Lung (tissue), 10 donors: ENCODE measurements around the gene MBD3L5. TPM values are rescaled to one million over a fixed set of nuclear protein-coding genes. Genes with fewer than 3 reads are reported as not detected.
"Not testable (repeated sequence)": the region's sequence is repeated elsewhere in the genome, so short reads cannot be mapped to it uniquely, and the experiment has no call there.

Experiments used
- ATAC-seq: fragments of 200-7000 bp; cut with Tn5 transposase; one replicate; pipeline ENCODE4 v1.9.1; 2020; ENCODE audit warnings: moderate number of reproducible peaks; ENCODE audit not compliant: insufficient read depth, low FRiP score
- DNase-seq, 3 donors: peaks; one replicate each; pipeline ENCODE4 v3.0.0-alpha.2; 2013 to 2017
- H3K27ac ChIP-seq, 2 donors: one replicate each; pipeline ENCODE4 v1.5.1; 2013; ENCODE audit warnings: mild to moderate bottlenecking in 2 of 2, moderate library complexity in 2 of 2, control low read depth in 1 of 2, inconsistent platforms in 1 of 2, low read depth in 1 of 2, low read length in 1 of 2
- H3K27me3 ChIP-seq, 3 donors: one replicate each; pipeline ENCODE4 v1.5.1; 2013; ENCODE audit warnings: low read length in 2 of 3; ENCODE audit not compliant: control insufficient read depth in 3 of 3, insufficient read depth in 3 of 3
- H3K36me3 ChIP-seq, 4 donors: one replicate each; pipeline ENCODE4 v1.5.1; 2013; ENCODE audit warnings: low read length in 4 of 4, mild to moderate bottlenecking in 1 of 4, moderate library complexity in 1 of 4; ENCODE audit not compliant: control insufficient read depth in 4 of 4, insufficient read depth in 4 of 4
- H3K4me1 ChIP-seq, 5 donors: one replicate each; pipeline ENCODE4 v1.5.1; 2013; ENCODE audit warnings: low read length in 5 of 5, mild to moderate bottlenecking in 2 of 5, moderate library complexity in 1 of 5; ENCODE audit not compliant: control insufficient read depth in 5 of 5, insufficient read depth in 5 of 5
- H3K4me3 ChIP-seq: one replicate; pipeline ENCODE4 v1.5.1; 2013; ENCODE audit warnings: mild to moderate bottlenecking, control low read depth, moderate library complexity
- H3K9ac ChIP-seq, 2 donors: one replicate each; pipeline ENCODE4 v1.5.1; 2013; ENCODE audit warnings: low read length in 2 of 2, control low read depth in 1 of 2; ENCODE audit not compliant: insufficient read depth in 1 of 2
- H3K9me3 ChIP-seq, 4 donors: one replicate each; pipeline ENCODE4 v1.5.1; 2013; ENCODE audit warnings: low read length in 3 of 4, mild to moderate bottlenecking in 1 of 4, moderate library complexity in 1 of 4; ENCODE audit not compliant: control insufficient read depth in 4 of 4, insufficient read depth in 3 of 4
- WGBS, 2 donors: extraction: QIAGEN DNeasy Blood & Tissue Kit; methylation state at CpG; one replicate each; pipeline ENCODE4 v1.1.7; 2013; 5-methylcytosine and 5-hydroxymethylcytosine counted together
- polyA plus RNA-seq, 2 donors: library from polyadenylated mRNA; stranded (reverse); fragments of 200-250 nt; gene quantifications; one replicate each; pipeline ENCODE4 v1.2.1, GENCODE V29; 2013
- total RNA-seq, 2 donors: library from RNA; depleted of rRNA in 1 of 2; stranded (reverse); fragments of >200 nt in 1 of 2; gene quantifications; one replicate each; pipeline ENCODE4 v1.2.1, GENCODE V29; 2014 to 2021
- donor health status: Bipolar disorder and iron deficiency.
- donor health status: healthy.
- donor health status: DM: yes; HTN: yes; CAD: no.

The MBD3L5 gene
- total and polyA plus RNA-seq, 4 donors = not detected

- not testable (repeated sequence) for ATAC-seq, H3K27ac ChIP-seq
- 83 to 96% methylated on average over 2 of the region's 5 CpGs for WGBS, 2 donors
Measured at GRCh38 chr19:7051421-7051820, 21.0 kb downstream of the MBD3L5 start.

DNA sequence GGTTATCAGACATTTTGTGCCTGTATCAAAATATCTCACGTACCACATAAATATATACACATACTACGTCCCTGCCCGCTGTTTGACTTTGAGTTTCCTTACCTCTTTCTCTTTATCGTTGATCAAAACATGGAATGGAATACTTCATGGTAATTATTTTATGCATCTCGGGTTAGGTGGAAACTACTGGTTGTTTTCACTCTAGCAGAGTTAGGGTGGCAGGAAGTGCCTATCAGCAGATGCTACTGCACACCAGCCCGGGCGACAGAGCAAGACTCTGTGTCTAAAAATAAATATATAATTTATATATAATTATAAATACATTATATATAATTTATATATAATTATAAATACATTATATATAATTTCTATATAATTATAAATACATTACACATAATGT, 22.5 kb downstream of the MBD3L5 start:
- DNase-seq, H3K36me3 ChIP-seq, H3K27me3 ChIP-seq, H3K9me3 ChIP-seq, H3K9ac ChIP-seq, H3K4me1 ChIP-seq, ATAC-seq, H3K27ac ChIP-seq, H3K4me3 ChIP-seq: not testable (repeated sequence)
- 86 to 88% methylated on average over 7 of the region's 7 CpGs for WGBS, 2 donors

More at GRCh38 chr19:7051421-7051820, 21.0 kb downstream of the MBD3L5 start:
- H3K4me1 ChIP-seq, H3K9ac ChIP-seq, H3K4me3 ChIP-seq, H3K36me3 ChIP-seq, H3K27me3 ChIP-seq, DNase-seq, H3K9me3 ChIP-seq: not testable (repeated sequence)

DNA sequence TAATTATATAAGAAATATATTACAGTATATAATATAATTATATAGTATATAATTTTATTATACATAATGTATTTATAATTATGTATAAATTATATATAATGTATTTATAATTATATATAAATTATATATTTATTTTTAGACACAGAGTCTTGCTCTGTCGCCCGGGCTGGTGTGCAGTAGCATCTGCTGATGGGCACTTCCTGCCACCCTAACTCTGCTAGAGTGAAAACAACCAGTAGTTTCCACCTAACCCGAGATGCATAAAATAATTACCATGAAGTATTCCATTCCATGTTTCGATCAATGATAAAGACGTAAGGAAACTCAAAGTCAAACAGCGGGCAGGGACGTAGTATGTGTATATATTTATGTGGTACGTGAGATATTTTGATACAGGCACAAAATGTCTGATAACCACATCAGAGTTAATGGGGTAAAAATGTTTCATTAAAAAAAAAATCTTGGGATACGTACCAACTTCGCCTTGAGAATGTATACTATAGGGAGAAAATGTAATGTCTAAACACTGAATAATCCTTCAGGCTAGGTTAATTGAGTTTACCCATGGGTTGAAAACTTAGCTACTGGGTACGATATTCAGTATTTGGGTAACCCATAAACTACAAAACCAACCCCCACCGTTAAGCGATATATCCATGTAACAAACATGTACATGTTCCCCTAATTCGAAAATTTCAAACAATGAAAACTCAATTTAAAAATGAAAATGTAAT, 24.4 kb downstream of the MBD3L5 start:
- 94 to 96% methylated on average over 8 to 12 of the region's 14 CpGs for WGBS, 2 donors
- H3K9me3 ChIP-seq, H3K4me1 ChIP-seq, H3K27me3 ChIP-seq, DNase-seq, H3K36me3 ChIP-seq, H3K9ac ChIP-seq, ATAC-seq, H3K27ac ChIP-seq, H3K4me3 ChIP-seq: not testable (repeated sequence)

DNA sequence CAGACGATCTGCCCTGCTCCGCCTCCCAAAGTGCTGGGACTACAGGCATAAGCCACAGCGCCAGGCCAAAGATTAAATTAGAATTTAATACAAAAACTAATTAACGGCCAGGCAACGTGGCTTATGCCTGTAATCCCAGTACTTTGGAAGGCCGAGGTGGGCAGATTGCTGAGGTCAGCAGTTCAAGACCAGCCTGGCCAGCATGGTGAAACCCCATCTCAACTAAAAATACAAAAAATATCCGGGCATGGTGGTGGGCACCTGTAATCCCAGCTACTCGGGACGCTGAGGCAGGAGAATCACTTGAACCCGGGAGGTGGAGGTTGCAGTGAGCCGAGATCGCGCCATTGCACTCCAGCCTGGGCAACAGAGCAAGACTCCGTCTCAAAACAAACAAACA, 25.3 kb downstream of the MBD3L5 start:
- H3K9ac ChIP-seq, H3K9me3 ChIP-seq, H3K4me3 ChIP-seq, H3K27ac ChIP-seq, DNase-seq, ATAC-seq, H3K27me3 ChIP-seq, H3K36me3 ChIP-seq, H3K4me1 ChIP-seq: not testable (repeated sequence)
- 92 to 93% methylated on average over 12 of the region's 14 CpGs for WGBS, 2 donors

DNA sequence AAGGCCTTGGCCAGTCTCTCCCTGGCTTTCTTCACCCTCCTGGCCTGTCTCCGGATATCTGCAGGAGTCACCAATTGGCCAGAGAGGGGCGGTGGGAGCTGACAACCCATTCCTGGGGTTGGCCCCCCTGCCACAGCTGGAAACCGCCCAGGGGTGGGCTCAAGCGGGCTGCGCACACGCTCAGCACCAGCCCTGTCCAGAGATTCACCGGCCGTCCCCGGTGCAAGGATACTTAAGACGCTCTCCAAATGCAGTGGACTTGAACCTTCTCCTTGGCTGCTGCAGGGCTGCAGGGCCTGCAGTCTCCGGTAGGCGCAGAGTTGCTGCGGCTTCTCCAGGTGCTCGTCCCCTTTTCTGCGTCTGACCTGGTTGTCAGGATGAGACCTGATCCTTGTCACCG, 26.0 kb downstream of the MBD3L5 start:
- not testable (repeated sequence) for H3K4me1 ChIP-seq, DNase-seq, H3K4me3 ChIP-seq, ATAC-seq, H3K9me3 ChIP-seq, H3K27me3 ChIP-seq, H3K36me3 ChIP-seq, H3K9ac ChIP-seq, H3K27ac ChIP-seq
- WGBS, 2 donors = 60 to 86% methylated on average over 1 to 8 of the region's 16 CpGs

DNA sequence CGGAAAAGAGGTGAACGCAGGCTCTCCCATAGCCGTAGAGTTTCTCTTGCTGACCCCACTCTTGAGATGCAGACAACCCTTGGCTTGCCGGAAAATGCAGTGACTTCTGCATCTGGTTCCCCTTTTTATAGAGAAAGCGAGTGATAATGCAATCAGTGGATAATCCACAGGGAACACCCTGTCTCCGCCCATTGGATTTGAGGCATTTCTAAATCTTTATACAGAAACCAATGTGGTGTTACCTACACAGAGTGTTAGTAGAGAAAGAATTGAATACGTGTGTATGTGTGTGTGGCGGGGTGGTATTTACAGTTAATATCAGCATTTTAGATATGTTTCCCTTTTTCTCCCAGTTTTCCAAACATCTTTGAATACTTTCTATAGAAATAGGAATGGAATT, 28.2 kb downstream of the MBD3L5 start, which contains the start of gene MBD3L3:
MBD3L3 (minus strand) TSS at position 101 of the 400 bp plus-strand sequence; CDS start at position 30, 71 bp downstream.
- not testable (repeated sequence) for ATAC-seq, H3K9ac ChIP-seq, H3K4me1 ChIP-seq, H3K27ac ChIP-seq, H3K27me3 ChIP-seq, DNase-seq, H3K9me3 ChIP-seq, H3K36me3 ChIP-seq, H3K4me3 ChIP-seq
- no CpG with 5 or more reads among the region's 8 CpGs for WGBS, 2 donors

DNA sequence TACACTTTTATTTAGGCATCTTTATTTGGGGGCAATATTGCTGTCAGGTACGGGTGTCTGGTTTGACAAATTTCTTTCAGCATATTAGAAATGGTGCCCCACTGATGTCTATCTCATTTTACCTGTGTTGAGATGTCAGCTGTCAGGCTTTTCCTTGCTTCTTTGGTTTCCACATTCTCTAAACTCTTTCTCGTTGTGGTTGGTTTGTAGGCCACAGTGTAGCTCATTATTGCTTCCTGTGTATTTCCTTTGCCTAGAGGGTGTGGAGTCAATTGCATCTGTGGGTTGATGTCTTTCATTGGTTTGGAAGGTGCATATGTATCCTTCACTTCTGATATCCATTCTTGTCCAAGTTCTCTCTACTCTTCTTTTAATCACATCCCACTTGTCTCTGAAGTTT, 29.6 kb downstream of the MBD3L5 start:
- not testable (repeated sequence) for H3K4me1 ChIP-seq, H3K27ac ChIP-seq, H3K9me3 ChIP-seq, H3K36me3 ChIP-seq, H3K27me3 ChIP-seq, DNase-seq, H3K9ac ChIP-seq, ATAC-seq, H3K4me3 ChIP-seq
- whole genome bisulfite sequencing, 2 donors = 11 to 38% methylated on average over 1 of the region's 2 CpGs
